Kidney (tissue), 14 donors: Measurements from ENCODE around the gene CKM. TPM values are rescaled to one million over a fixed set of nuclear protein-coding genes. Genes with fewer than 3 reads are reported as not detected.
"Not testable (repeated sequence)": the region's sequence is repeated elsewhere in the genome, so short reads cannot be mapped to it uniquely, and the experiment has no call there.

Source experiments
- DNase-seq, 5 donors: peaks; one replicate each; pipeline ENCODE4 v3.0.0-alpha.2; 2013 to 2020
- FAIRE-seq: peaks from 2 replicates; lab custom pipeline; 2012; peaks lifted over from hg19 to GRCh38; lab: Jason Lieb, UNC
- H3K27ac ChIP-seq, 2 donors: one replicate each; pipeline ENCODE4 v1.7.0; 2013; ENCODE audit warnings: low read depth in 2 of 2, low read length in 2 of 2, inconsistent platforms in 1 of 2
- H3K27me3 ChIP-seq: one replicate; pipeline ENCODE4 v1.7.1; 2013; ENCODE audit warnings: low read length, inconsistent platforms; ENCODE audit not compliant: control insufficient read depth, insufficient read depth
- H3K36me3 ChIP-seq, 3 donors: one replicate each; pipeline versions ENCODE4 v1.7.0 to v1.7.1; 2013; ENCODE audit warnings: low read length in 3 of 3, control low read depth in 1 of 3, inconsistent platforms in 1 of 3; ENCODE audit not compliant: insufficient read depth in 3 of 3, control insufficient read depth in 2 of 3
- H3K4me1 ChIP-seq, 3 donors: one replicate each; pipeline versions ENCODE4 v1.7.0 to v1.7.1; 2013; ENCODE audit warnings: low read length in 3 of 3, inconsistent platforms in 1 of 3, low read depth in 1 of 3; ENCODE audit not compliant: control insufficient read depth in 2 of 3, insufficient read depth in 2 of 3
- H3K4me3 ChIP-seq, 3 donors: one replicate each; pipeline versions ENCODE4 v1.7.0 to v1.8.1; 2013; ENCODE audit warnings: low read length in 3 of 3, control low read depth in 1 of 3, inconsistent platforms in 1 of 3
- H3K9ac ChIP-seq, 3 donors: one replicate each; pipeline versions ENCODE4 v1.7.0 to v1.7.1; 2013; ENCODE audit warnings: low read length in 3 of 3, control low read depth in 1 of 3, inconsistent platforms in 1 of 3
- H3K9me3 ChIP-seq, 3 donors: one replicate each; pipeline versions ENCODE4 v1.7.0 to v1.7.1; 2013; ENCODE audit warnings: low read length in 3 of 3, control low read depth in 1 of 3, inconsistent platforms in 1 of 3; ENCODE audit not compliant: control insufficient read depth in 2 of 3, insufficient read depth in 1 of 3
- CTCF ChIP-seq: IDR thresholded peaks from 3 replicates; pipeline ENCODE4 v1.5.1; 2012; ENCODE audit warnings: mild to moderate bottlenecking, moderate library complexity, borderline replicate concordance; ENCODE audit not compliant: insufficient read depth; ENCODE audit errors: extremely low read depth
- intact Hi-C: fragments of 100-400 bp; cut with DNase I; formaldehyde crosslinking; loops from one replicate; pipeline ENCODE4 v1.11.1; 2022
- polyA plus RNA-seq: library from polyadenylated mRNA; stranded (reverse); fragments of 350-450 nt; fragmentation: Illumina TruSeq; extraction: RNeasy Lipid Tissue Mini Kit (QIAGEN cat#74804); gene quantifications from one replicate; pipeline ENCODE4 v1.2.3, GENCODE V29; 2014; ENCODE audit warnings: low read depth, low replicate concordance; ENCODE audit not compliant: insufficient read depth
- total RNA-seq: library from RNA; stranded (reverse); fragmentation: NEBNext Ultra II Directional; extraction: Animal tissue kit (Norgen Biotek cat#: 25700); gene quantifications from one replicate; pipeline ENCODE4 v1.2.1, GENCODE V29; 2021
- donor health status: control.
- donor health status: control.
- donor health status: control.
- donor health status: control.
- donor health status: control.
- donor health status: DM: yes; HTN: yes; CAD: no.
- donor health status: Normal renal cell carcinoma (clear cell type).

Gene CKM
- total and polyA plus RNA-seq, 2 donors from 2014 or later, result 1.3 TPM; not detected in 1

GRCh38 chr19:45271098-45271734 is 51.5 kb downstream of the CKM start:
- Histone ChIP-seq H3K27me3 (no peaks in the 10 kb centered on the region), H3K9ac (no peak overlapping the region), H3K4me3 (no peak overlapping the region), H3K9me3 (no peaks in the 10 kb centered on the region), H3K27ac (no peak overlapping the region), H3K36me3 (peaks cover 2 to 11% (median 9%) of the 10 kb centered on the region in 3 donors), H3K4me1 (no peaks in the 10 kb centered on the region)
- intact Hi-C loops, result no loop called here
- FAIRE-seq (no peak), DNase-seq (no peak)
- TF ChIP-seq CTCF, result no peak

DNA sequence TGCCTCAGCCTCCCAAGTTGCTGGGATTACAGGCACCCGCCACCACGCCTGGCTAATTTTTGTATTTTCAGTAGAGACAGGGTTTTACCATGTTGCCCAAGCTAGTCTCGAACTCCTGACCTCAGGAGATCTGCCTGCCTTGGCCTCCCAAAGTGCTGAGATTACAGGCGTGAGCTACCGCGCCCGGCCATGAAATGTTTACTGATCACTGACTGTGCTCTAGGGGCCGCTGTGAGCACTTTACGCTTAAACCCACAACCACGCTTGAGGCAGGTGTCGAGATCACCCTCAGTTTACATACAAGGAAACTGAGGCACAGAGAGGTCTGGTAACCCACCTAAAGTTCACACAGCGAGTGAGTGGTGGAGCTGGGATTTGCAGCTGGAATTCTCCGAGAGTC is 52.7 kb downstream of the CKM start:
- H3K27me3 ChIP-seq, FAIRE-seq, H3K4me1 ChIP-seq, H3K27ac ChIP-seq, intact Hi-C loops, DNase-seq, H3K9ac ChIP-seq, H3K4me3 ChIP-seq, H3K9me3 ChIP-seq: not testable (repeated sequence)
- H3K36me3 ChIP-seq, result peaks cover 2 to 11% (median 9%) of the 10 kb centered on the region in 3 donors

DNA sequence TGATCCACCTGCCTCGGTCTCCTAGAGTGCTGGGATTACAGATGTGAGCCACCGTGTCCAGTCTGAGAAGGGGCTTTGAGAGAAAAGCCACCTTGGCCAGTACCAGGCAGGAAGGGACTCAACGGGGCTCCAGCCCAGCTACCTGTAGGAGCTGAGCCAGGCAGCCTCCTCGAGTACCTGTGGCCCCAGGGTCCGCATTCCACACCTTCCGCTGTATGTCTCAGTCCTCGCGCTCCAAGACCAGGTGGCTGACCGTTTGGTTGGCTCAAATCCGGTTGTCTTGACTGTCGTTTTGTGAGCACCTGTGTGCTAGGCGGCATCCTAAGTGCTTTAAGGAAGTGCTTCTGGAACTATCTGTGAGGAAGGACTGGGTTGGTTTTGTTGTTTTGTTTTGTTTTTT is 55.4 kb downstream of the CKM start:
- DNase-seq, result no peak
- FAIRE-seq, result no peak

GRCh38 chr19:45265375-45265774 is 57.3 kb downstream of the CKM start:
- H3K27me3 ChIP-seq, result no peaks in the 10 kb centered on the region
- H3K36me3 ChIP-seq, result peaks cover 0 to 2% (median 2%) of the 10 kb centered on the region in 3 donors
- DNase-seq (no peak), FAIRE-seq (no peak)
- intact Hi-C loops, result no loop called here
- H3K4me3 ChIP-seq, result no peak overlapping the region
- H3K9ac ChIP-seq, result no peak overlapping the region
- no peak for TF ChIP-seq CTCF
- no peaks in the 10 kb centered on the region for H3K4me1 ChIP-seq
- H3K9me3 ChIP-seq, result no peaks in the 10 kb centered on the region
- no peak overlapping the region for H3K27ac ChIP-seq

More for the DNA sequence above, 55.4 kb downstream of the CKM start:
- no peak overlapping the region for H3K27ac ChIP-seq
- H3K4me3 ChIP-seq, result no peak overlapping the region
- no peak for TF ChIP-seq CTCF
- H3K9me3 ChIP-seq, result no peaks in the 10 kb centered on the region
- H3K4me1 ChIP-seq, result no peaks in the 10 kb centered on the region
- H3K36me3 ChIP-seq, result peaks cover 2 to 10% (median 9%) of the 10 kb centered on the region in 3 donors
- intact Hi-C loops, result no loop called here
- H3K9ac ChIP-seq, result no peak overlapping the region
- no peaks in the 10 kb centered on the region for H3K27me3 ChIP-seq
